HCEC 1CT (cell line): ENCODE data around the gene TFF3.

Experiments used
- DNase-seq: peaks from one replicate; pipeline ENCODE4 v3.0.0-alpha.2; 2017

TFF3 gene

GRCh38 chr21:42264245-42265195, 50.7 kb downstream of the TFF3 start:
- no peak for DNase-seq

DNA sequence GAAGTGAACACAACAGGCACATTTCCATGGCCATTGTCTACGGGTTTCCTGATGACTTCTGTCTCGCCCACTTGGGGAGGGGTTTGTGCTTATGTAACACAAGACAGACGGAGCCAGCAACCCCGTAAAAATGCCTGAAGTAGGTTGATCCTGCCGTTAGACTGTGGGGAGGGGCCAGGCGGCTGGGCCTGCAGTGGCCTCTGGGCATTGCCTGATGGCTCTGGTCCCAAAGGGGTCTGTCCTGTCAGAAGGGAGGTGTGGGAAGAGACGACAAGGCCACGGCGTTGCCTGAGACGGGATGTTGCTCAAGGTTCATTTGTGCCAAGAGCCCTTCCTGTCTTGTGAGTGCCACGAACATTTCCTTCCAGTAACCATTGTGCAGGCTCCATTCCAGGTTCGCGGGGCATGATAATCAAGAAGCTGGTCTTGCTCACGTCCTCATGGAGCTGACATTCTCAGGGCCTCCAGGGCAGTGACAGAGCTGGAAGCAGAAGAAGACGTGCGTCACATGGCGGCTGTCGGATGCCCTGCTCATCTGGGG, 51.5 kb downstream of the TFF3 start:
- DNase-seq = no peak

DNA sequence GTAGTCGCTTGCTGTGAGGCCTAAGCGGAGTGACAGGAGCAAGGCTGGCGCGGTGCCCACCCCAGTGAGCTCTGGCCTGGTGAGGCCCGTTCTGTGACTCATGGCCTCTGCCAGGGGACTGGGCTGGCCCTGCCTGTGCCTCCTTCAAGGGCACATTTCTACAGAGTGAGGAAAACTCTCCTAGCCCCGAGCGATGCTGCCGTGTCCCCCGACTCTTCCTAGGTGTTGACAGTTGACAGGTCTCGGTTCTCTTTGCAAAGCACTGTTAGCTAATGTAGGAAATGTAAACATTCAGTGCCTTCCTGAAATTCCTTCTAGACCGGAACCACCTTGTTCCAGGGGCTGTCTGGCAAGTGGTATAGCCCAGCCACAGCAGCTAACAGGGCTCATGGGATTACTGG, 52.4 kb downstream of the TFF3 start:
- DNase-seq = no peak

DNA sequence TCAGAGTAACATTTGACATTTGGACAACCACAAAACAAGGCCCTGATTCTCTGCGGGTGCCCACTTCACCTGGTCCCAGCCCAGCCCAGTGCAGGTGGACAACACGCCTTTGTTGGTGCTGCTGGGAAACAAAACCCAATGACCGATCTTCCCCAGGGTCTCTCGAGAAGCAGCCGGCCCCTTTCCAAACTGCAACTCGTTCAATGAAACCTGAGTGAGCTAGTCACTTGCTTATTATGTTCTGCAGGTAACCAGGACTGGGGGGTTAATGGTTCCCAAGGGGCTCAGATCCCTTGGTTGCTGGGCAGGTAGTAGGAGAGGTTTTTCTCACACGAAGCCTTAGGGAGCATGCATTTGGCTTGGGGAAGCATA, 53.4 kb downstream of the TFF3 start:
- DNase-seq = no peak
